ENCODE measurements around the gene D2HGDH. TPM values are rescaled to one million over a fixed set of nuclear protein-coding genes. Genes with fewer than 3 reads are reported as not detected.
"Not testable (repeated sequence)": the region's sequence is repeated elsewhere in the genome, so short reads cannot be mapped to it uniquely, and the experiment has no call there.

Gene D2HGDH
- total and polyA plus RNA-seq, 10 of the 15 experiments (the other 5 are each of a cell fraction or from before 2014, with no cell fraction given) = 0.52 to 32.1 (median 11.0) TPM

GRCh38 chr2:241804326-241805229 lies 70.1 kb downstream of the D2HGDH start:
- in situ Hi-C loops (cut with MboI) (no loop called here), intact Hi-C loops (cut with micrococcal nuclease; ENCODE audit: unreplicated experiment) (loop anchor here (5.0 kb wide), 1 partner anchor 38 kb away; no protein-coding TSS in a partner anchor)
- ATAC-seq (peak; percentile 62), FAIRE-seq (peak; percentile 7), DNase-seq (ENCODE audit: low read depth, low spot score) (no peak)
- ChIA-PET RAD21 (ENCODE audit: unreplicated experiment) (interaction anchor here (0.6 to 1.0 kb wide), 2 partner anchors 16 to 55 kb away, joined by 3 read pairs; no protein-coding TSS in a partner anchor), SMC1A (ENCODE audit: uncharacterized antibody, unreplicated experiment) (no interaction called here), POLR2A (interaction anchor here (1.0 kb wide), 1 partner anchor 32 kb away, joined by 3 read pairs; no protein-coding TSS in a partner anchor), CTCF (interaction anchor here (0.8 to 1.4 kb wide), 3 partner anchors 9 to 74 kb away, joined by 3 to 4 read pairs (median 4); no protein-coding TSS in a partner anchor)
- no TSS peak for BruUV-seq (replicated peaks)
- H3K9me3 ChIP-seq (replicated peaks; ENCODE audit: control insufficient read depth, insufficient read depth, low read length) = no peaks in the 10 kb centered on the region
- H3K4me3 ChIP-seq = peak overlapping the region; percentile 69
- TF ChIP-seq E4F1 (IDR thresholded peaks at IDR 0.05; ENCODE audit: borderline replicate concordance, partially characterized antibody) = no peak
- peak; percentile 18; the same call in 1 of the 2 replicates for TF ChIP-seq RUNX3 (IDR thresholded peaks at IDR 0.05; ENCODE audit: low read length)
- TF ChIP-seq CTCF (IDR thresholded peaks at IDR 0.05 in 2 of 3, conservative IDR thresholded peaks at IDR 0.05 in 1 of 3; ENCODE audit: control insufficient read depth in 2 of 3, extremely low read depth in 1 of 3, insufficient read depth in 1 of 3, low read depth in 3 of 3, low read length in 3 of 3) = peak in 2 of 3 experiments; percentile 25 to 31; a peak in 3 of 6 replicates
- peak in 1 of 2 experiments; percentile 48; a peak in 1 of 4 replicates for TF ChIP-seq BHLHE40 (IDR thresholded peaks at IDR 0.05; ENCODE audit: borderline replicate concordance in 1 of 2, low read depth in 2 of 2, low read length in 1 of 2)
- H4K20me1 ChIP-seq (ENCODE audit: control insufficient read depth, insufficient read depth) = no peaks in the 10 kb centered on the region
- H3K4me2 ChIP-seq (ENCODE audit: control insufficient read depth, insufficient read depth) = peak overlapping the region; percentile 81
- WGBS (ENCODE audit: insufficient coverage, insufficient replicate concordance, low lambda C conversion rate, missing lambda C conversion rate) = 12% methylated on average over 33 of the region's 35 CpGs
- H3K27ac ChIP-seq (ENCODE audit: control insufficient read depth, insufficient read depth) = peak overlapping the region; percentile 6; the same call in 1 of the 2 replicates
- peaks cover 14% of the 10 kb centered on the region for H3K4me1 ChIP-seq (ENCODE audit: control insufficient read depth, insufficient read depth, low read length)
- H3K9ac ChIP-seq (ENCODE audit: control insufficient read depth, insufficient read depth, low read length) = peak overlapping the region; percentile 27
- no peak overlapping the region for H2AFZ ChIP-seq (ENCODE audit: control insufficient read depth, low read depth, low read length)
- no peaks in the 10 kb centered on the region for H3K36me3 ChIP-seq (ENCODE audit: control insufficient read depth in 2 of 2, insufficient read depth in 2 of 2, low read length in 1 of 2)
- H3K79me2 ChIP-seq (ENCODE audit: control insufficient read depth, insufficient read depth, low read length) = no peaks in the 10 kb centered on the region
- no peaks in the 10 kb centered on the region; a peak in 1 of 4 replicates for H3K27me3 ChIP-seq (replicated peaks in 1 of 2; ENCODE audit: control insufficient read depth in 2 of 2, insufficient read depth in 2 of 2, low read length in 1 of 2)

- SMC1A ChIA-PET (ENCODE audit: uncharacterized antibody, unreplicated experiment); in situ Hi-C loops (cut with MboI); RAD21 ChIA-PET (ENCODE audit: unreplicated experiment); BruUV-seq (replicated peaks); H3K36me3 ChIP-seq (ENCODE audit: control insufficient read depth in 2 of 2, insufficient read depth in 2 of 2, low read length in 1 of 2); H3K27ac ChIP-seq (ENCODE audit: control insufficient read depth, insufficient read depth); CTCF ChIA-PET; H3K4me3 ChIP-seq; H3K79me2 ChIP-seq (ENCODE audit: control insufficient read depth, insufficient read depth, low read length); FAIRE-seq; ATAC-seq; POLR2A ChIA-PET; H3K9ac ChIP-seq (ENCODE audit: control insufficient read depth, insufficient read depth, low read length); H3K4me2 ChIP-seq (ENCODE audit: control insufficient read depth, insufficient read depth); H3K9me3 ChIP-seq (replicated peaks; ENCODE audit: control insufficient read depth, insufficient read depth, low read length); DNase-seq (ENCODE audit: low read depth, low spot score); H2AFZ ChIP-seq (ENCODE audit: control insufficient read depth, low read depth, low read length); H3K27me3 ChIP-seq (replicated peaks in 1 of 2; ENCODE audit: control insufficient read depth in 2 of 2, insufficient read depth in 2 of 2, low read length in 1 of 2); intact Hi-C loops (cut with micrococcal nuclease; ENCODE audit: unreplicated experiment); H4K20me1 ChIP-seq (ENCODE audit: control insufficient read depth, insufficient read depth): not testable (repeated sequence)
- no CpG with 5 or more reads among the region's 8 CpGs for WGBS (ENCODE audit: insufficient coverage, insufficient replicate concordance, low lambda C conversion rate, missing lambda C conversion rate)
- H3K4me1 ChIP-seq (ENCODE audit: control insufficient read depth, insufficient read depth, low read length) = peaks cover 14% of the 10 kb centered on the region
These were observed 71.8 kb downstream of the D2HGDH start for GRCh38 chr2:241806217-241806616.
